Islet of Langerhans (tissue), 1 donor: ENCODE measurements around the gene FADD.
"Not testable (repeated sequence)": the region's sequence is repeated elsewhere in the genome, so short reads cannot be mapped to it uniquely, and the experiment has no call there.

Experiments
- FAIRE-seq: peaks from one replicate; lab custom pipeline; 2011; peaks lifted over from hg19 to GRCh38; lab: Jason Lieb, UNC

The FADD gene

DNA sequence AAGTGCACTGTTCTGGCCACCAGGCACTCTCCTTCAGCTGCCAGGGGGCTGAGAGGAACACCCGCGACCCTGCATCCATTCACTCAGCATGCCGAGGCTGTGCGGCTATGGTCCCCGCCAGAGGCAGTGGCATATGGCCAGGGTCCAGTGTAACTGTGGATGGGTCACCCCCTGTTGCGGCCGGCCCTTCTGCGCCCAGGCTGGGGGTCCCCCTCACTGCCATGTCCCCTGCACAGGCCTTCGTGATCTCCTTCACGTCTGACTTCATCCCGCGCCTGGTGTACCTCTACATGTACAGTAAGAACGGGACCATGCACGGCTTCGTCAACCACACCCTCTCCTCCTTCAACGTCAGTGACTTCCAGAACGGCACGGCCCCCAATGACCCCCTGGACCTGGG is 20.8 kb upstream of the FADD start:
- FAIRE-seq, result no peak

DNA sequence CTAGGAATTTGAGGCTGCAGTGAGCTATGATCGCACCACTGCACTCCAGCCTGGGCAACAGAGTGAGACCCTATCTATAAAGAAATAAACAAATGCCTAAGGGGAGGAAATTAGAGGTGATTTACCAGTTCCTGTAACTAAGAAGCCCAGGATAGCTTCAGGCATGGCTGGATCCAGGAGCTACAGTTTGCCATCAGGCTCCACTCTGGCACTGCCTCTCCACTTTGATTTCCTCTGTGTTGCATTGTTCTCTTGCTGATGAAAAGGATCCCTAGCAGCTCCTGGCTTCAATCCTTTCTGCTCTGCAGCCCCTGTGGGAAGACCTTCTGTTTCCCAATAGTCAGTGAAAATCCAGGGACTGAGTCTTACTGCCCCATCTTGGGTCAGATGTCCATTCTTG is 20.1 kb upstream of the FADD start:
- FAIRE-seq, result no peak

DNA sequence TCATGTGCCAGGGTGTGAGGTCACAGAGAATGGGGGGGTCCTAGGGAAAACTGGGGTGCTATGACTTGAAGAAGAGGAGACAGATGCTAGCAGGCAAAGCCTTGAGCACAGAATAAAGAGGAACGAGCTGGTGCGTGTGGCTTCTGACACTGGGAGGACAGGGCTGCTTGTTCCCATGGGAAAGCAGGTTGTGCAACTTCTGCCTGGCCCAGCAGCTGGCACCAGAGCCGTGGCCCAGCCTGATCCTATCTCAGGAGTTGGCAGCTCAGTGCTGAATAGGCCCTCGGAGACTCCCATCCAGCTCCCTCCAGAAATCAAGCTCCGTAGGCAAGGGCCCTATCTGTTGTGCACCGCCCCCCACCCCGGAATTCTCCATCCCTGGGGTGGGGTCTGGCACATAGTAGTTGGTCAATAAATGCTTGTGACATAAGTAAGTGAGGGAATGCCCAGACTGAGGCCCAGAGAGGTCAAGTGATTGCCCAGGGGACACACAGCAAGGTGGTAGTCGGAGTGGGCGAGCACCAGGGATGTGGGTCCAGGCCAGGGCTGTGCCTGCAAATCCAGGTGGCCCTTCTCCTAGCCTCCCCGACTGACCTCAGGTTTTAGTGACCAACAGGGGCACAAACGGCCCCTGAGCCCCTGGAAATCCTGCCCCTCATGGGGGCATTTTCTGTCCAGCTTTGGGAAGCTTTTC is 19.5 kb upstream of the FADD start:
- FAIRE-seq, result no peak

DNA sequence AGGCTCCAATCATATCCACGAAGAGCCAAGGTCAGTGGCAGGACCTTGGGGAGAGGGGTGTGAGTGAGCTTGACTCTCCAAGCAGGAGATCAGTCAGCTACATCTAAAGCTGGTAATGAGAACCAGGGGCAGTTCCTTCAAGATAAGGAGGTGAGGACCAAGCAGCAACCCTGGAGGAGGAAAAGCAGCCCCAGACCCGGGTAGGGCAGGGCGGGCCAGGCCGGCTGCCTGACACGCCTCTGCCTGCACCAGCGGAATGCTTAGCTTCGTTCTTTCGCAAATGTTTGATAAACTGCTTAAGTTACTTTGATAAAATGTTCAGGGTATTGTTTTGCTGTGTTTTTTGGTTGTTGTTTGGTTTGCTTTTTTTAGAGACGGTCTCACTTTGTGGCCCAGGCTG is 18.7 kb upstream of the FADD start:
- no peak for FAIRE-seq

DNA sequence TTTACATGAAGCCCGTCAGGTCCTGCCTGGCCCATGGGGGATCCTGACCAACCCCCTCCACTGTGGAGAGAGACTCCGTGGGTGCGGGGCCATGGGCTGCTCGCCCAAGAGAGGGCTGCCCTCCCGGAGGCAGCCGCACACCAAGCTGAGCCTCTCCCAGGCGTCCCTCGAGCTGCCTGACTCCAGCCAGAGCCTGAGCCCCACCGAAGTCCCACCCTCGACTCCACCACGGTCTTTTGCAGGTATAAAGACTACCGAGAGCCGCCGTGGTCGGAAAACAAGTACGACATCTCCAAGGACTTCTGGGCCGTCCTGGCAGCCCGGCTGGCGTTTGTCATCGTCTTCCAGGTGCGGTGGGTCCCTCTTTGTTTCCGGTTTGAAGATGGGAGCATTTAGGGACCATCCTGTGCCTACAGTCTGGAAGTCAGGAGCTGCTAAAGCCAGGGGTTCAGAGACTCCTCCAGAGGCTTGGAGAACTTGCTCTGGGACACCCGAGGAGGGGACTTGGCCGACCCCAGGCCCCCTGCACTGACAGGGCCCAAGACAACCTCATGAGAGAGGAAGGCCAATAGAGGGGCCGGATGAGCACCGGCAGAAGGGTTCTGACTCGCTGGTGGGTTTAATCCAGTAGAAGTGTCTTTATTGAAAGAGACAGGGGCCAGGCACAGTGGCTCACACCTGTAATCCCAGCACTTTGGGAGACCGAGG is 17.6 kb upstream of the FADD start:
- no peak for FAIRE-seq

DNA sequence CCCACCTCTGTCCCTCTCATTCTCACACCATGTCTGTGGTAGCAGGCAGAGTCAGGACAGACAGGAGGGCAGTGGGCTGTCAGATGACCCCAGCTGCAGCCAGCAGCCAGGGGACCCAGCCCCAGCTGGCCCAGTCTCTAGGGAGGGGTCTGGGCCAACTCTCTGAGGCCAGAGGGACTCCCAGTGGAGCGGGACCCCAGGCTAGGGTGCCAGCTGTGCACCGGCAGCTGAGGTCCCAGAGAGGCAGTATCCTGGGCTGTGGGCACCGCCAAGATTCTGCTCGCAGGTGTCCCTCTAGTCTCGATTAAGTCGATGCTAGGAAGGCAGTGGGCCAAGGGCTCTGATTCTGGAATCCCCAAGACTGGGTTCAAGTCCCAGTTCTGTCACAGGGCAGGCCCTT is 16.7 kb upstream of the FADD start:
- no peak for FAIRE-seq

DNA sequence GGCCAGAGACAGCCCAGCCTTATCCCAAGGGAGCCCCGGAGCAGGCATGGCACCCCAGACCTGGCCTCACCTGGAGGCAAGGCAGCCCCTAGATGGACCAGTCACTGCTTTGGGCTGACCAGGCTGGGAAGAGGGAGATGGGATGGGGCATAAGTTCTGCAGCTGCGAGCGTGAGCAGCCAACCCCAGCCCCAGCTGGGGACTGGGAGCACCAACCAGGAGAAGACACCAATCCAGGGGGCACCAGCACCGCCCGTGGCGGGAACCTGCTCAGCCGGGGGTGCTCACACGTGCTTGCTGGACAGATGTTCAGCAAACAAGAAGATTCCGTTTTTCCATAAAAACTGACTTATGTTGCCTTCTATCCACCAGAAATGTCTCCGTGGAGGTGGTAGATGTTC is 16.2 kb upstream of the FADD start:
- no peak for FAIRE-seq

DNA sequence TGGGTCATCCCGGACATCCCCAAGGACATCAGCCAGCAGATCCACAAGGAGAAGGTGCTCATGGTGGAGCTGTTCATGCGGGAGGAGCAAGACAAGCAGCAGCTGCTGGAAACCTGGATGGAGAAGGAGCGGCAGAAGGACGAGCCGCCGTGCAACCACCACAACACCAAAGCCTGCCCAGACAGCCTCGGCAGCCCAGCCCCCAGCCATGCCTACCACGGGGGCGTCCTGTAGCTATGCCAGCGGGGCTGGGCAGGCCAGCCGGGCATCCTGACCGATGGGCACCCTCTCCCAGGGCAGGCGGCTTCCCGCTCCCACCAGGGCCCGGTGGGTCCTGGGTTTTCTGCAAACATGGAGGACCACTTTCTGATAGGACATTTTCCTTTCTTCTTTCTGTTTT is 15.3 kb upstream of the FADD start:
- FAIRE-seq, result no peak

DNA sequence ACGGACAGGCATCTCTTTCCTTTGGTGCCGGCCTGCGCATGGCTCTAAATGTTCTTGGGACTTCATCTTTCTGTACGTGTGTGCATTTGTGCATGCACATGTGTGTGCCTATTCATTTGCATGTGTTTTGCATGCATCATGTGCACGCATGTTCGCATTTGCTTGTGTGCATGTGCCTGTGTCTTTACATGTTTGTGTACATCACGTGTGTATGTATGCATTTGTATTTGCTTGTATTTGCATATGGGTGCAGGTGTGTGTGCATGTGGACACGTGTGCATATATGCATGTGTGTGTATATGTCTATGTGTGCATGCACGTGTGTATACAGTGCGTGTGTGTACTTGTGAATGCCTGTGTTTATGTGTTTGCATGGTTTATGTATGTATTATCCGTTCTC is 13.5 kb upstream of the FADD start:
- FAIRE-seq, result no peak

DNA sequence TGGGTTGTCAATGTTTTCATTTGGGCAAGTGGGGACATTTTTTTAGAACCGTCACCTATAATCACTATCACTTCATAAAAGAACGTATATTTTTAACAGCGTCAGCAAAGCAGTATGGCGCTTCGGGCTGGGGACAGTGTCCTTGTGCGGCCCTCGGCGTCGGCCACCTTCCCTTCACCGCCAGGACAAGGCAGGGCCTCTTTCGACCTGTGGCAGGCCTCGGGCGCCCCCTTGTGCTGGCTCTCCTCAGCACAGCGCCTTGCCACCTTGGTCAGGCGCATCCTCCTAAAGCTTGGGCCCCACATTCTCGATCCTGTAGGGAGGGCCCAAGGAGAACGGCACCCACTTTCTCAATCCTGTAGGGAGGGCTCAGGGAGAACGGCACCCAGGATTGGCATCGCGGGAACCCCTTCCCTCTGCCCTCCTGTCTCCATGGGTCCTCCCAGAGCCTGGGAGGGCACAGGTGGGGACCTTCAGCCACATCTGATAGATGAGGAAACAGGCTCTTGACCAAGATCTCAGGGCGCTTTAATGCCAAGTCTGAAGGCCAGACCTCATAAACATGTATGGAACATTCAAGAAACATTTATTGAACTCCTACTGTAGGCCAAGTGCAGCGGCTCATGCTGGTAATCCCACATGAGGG is 11.5 kb upstream of the FADD start:
- no peak for FAIRE-seq

DNA sequence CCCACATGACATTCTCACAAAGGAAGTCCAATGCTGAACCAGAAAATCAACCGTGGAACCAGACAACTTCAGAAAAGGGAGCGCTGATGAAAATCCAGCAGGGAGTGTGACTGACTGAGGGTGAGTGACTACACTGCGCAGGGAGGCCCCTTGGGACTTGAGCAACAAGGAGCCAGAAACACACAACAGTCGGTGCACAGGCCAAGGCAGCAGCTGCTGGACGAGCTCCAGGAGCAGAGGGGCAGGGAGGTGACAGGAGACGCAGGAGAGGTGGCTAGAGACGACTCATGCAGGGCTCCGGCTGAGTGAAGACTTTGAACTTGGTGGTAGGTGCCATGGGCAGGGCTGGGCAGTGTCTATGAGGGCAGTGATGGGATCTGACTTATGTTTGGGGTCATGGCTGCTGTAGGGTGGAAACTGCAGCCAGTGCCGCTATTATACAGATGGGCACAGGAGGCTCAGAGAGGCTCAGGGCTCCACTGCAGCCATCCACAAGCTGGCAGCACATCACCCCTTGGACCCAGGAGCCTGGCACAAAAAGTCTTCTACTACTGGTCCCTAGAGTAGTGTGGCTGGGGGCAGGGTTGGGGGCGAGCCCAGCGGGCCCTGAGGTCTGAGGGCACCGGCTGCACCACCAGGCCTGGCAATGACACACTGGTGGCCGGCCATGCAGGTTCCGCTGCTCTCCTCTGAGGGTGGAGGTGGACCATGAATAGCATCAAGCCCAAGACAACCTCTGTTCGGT is 10.3 kb upstream of the FADD start:
- no peak for FAIRE-seq

DNA sequence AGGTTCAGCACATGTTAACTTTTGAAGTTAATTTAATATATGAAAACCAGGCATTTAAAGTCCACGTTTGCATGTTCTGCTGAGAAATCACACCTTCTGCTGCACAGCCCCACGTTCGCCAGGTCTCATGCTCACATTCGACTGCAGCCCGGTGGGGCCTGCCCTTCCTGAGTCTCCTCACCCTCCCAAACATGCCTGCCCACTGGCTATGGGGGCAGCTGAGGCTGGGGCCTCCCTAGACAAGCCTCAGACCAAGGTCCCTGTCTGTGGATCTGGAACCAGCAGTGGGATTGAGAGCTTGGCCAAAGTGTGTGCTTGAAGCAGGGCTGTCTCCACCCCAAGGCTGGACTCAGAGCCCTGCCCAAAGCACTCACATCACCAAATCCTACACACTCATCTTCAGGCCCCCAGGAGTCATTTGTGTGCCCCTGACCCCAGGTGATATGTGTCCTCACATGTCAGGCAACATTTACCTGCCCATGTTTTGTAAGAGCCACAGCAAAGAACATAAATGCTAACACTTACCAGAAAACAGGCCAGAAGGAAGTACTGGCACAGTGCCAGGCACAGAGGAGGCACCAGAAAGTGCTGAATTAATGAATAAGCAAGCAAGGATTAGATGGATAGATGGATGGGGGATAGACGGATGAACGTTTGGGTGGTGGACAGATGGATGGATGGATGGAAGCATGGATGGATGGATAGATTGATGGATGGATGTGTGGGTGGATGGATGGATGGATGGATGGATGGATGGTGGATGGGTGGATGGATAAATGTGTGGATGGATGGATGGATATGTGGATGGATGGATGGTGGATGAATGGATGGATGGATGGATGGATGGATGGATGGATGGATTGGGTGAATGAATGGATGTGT is 9.4 kb upstream of the FADD start:
- no peak for FAIRE-seq

DNA sequence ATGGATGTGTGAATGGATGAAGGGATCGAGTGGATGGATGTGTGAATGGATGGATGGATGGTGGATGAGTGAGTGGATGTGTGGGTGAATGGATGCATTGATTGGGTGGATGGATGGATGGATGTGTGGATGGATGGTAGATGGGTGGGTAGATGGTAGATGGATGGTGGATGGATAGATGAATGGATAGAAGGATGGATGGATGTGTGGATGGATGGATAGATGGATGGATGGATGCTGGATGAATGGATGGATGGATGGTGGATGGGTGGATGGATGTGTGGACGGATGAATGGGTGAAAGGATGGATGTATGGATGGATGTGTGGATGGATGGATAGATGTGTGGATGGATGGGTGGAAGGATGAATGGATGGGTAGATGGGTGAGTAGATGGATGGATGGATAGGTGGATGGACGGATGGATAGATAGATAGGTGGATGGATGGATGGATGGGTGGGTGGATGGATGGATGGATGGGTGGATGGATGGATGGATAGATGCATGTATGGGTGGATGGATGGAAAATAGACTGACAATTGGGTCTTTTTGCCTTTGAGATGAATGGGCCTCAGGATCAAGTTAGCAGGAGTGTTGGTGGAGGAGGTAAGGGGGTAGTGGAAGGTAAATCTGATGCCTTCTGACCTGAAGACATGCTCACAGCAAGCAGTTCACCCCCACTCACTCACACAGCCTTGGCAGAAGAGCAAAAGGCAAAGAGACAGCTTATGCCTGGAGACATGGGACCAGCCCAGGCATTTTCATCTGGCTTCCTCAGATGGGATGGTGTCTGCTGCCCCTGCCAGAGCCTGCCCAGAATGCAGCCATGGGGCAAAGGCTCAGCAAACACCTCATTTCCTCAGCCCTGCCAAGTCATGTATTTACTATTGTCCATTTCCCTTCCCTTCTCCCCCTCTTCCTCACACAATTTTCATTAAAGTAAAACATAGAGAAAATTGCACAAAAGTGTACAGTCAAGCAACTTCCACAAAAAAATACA is 8.0 kb upstream of the FADD start:
- no peak for FAIRE-seq

DNA sequence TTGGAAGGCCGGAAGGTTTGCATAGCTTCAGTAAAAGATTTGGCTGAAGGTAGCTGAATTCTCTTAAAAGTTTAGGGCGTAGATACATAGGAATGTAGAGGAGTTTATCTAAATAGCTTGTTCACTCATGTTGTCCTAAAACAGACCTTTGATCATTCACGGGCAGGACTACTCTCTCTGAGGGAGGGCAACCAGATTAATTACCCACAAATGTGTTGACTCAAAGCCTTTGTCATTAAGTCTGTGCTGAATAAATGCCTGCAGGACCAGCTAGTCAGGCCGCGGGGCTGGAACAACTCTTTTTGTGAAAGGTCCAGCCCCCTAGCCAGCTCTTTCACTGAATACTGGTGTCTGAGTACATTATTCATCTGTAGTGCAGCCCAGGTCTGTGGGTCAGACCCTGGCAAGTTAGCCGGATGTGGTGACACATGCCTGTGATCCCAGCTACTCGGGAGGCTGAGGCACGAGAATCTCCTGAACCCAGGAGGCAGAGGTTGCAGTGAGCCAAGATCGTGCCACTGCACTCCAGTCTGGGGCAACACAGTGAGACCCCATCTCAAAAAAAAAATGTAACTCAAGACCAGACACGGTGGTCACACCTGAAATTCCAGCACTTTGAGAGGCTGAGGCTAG is 2.8 kb upstream of the FADD start:
- FAIRE-seq, result no peak

DNA sequence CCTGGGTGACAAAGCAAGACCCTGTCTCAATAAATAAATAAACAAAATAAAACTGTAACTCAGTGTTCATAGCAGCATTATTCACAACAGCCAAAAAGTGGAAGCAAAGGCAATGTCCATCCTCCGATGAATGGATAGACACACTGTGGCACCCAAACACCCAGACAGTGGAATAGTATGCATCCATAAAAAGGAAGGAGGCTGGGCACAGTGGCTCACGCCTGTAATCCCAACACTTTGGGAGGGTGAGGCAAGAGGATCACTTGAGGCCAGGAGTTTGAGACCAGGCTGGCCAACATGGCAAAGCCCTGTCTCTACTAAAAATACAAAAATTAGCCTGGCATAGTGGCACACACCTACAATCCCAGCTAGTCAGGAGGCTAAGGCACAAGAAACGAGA is 2.0 kb upstream of the FADD start:
- not testable (repeated sequence) for FAIRE-seq

DNA sequence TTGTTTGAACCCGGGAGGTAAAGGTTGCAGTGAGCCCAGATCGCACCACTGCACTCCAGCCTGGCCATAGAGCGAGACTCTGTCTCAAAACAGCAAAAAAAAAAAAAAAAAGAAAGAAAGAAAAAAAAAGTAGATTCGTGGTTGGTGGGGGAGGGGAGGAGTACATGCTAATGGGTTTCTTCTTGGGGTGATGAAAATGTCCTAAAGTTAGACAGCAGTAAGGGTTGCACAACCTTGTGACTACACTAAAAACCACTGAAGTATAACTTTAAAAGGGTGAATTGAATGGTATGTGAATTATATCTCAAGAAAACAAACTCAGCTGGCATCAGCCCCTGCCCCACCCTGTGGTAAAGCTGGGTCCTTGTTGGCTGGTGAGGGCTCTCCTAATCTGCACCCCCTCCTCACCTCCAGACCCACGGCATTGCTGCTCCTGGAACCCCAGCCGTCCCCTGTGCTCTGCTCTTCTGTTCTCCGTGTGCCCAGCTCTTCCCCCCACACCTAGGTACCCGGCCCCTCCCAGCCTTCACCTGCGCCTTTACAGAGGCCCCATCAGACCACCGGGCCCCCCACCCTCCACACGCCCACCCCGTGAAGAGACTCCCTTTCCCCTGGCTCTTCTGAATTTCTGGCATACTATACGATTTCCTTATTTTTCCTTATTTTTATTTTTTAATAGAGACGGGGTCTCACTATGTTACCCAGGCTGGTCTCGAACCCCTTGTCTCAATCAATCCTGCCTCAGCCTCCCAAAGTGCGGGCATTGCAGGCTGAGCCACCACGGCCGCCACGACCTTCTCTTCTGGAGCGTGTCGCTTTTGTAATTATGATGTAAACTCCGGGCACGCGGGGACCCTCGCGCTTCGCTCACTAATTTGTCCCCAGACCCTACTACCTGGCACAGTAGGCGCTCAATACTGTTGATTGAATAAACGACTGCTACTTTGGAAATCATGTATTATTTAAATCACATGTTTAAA is 924 bp upstream of the FADD start:
- FAIRE-seq, result no peak

DNA sequence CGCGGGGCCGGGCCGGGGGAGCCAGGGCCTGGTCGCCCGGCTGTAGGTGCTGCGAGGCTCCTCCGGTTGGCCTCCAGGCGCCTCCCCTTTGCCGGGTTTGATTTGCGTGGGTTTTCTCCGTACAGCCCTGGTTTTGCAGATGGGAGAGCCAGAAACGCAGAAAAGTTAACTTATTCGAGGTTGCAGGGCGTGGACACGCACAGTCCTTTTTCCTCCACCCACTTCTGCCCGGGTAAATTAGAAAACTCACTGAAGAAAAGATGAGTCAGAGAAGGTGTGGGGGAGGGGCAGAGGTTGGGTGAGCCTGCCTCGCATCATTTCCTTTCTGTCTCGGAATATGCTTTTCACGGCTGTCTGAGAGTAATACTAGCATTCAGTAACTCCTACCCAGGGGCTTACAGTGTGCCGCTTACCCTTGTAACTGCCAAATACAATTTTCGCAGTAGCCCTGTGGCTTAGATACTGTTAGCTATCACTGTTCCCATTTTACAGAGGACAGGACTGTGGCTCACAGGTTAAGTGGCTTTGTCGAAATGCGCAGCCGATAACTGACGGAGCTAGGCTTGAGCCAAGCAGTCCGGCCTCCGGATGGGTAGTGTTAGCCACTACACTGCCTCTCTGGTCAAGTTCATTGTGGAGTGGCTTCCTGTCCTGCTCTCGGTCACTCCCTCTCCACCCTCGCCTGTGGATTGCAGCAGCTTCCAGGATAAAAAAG is 812 bp downstream of the FADD start:
- FAIRE-seq, result no peak

DNA sequence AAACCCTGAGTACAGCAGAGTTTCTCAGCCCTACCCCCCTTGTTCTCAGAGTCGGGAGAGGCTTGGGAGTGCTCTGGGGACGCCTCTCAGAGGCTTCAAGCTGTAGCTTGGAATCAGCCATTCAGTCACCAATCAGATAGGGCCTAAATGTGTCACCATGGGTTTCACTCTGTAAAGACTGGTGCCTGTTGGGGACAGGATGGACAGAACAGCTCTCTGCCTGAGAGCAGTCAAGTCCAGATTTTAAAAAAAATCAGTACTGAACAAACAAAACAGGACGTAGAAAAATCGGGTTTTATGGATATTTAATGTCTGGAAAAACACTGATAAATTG is 1.3 kb downstream of the FADD start:
- no peak for FAIRE-seq
